Heart left ventricle (tissue), 13 donors: ENCODE results near the gene CARMIL3.
"Not testable (repeated sequence)": the region's sequence is repeated elsewhere in the genome, so short reads cannot be mapped to it uniquely, and the experiment has no call there.

Source experiments
- POLR2A ChIP-seq, 2 donors: fragments of 450-650 bp; IDR thresholded peaks; one replicate each; pipeline ENCODE4 v1.6.1; 2017; ENCODE audit warnings: antibody characterized with exemption in 2 of 2, mild to moderate bottlenecking in 2 of 2, moderate library complexity in 2 of 2
- TF ChIP-seq, protein P1 (sequence below), 12 donors: fragments of 200-600 bp; sonication (generic) in 4 of 12; IDR thresholded peaks; one replicate each; pipeline versions ENCODE4 v1.5.0 to v1.8.0; 2018 to 2022; ENCODE audit warnings: antibody characterized with exemption in 12 of 12, mild to moderate bottlenecking in 5 of 12
- donor health status: ischemic (EF 13 %, LVEDD 7.1; RV severe dilation, severe dysfunction).
- donor health status: DM: no; HTN: yes; CAD: no.
- donor health status: DM: no; HTN: no; CAD: no.
- donor health status: ischemic (EF 25% LVEDD 6.9; RV normal size, moderate dysfunction).
- donor health status: ischemic (EF 25% LVEDD 5.7; RV mildly dilated, moderate dysfunction).
- donor health status: ischemic (EF 35%, LVEDD 5.7; RV mildly dilated, moderate dysfunction).
- donor health status: nonischemic (EF 11% LVEDD 7.7; RV severe dilation, severe dysfunction).
- donor health status: DM: yes; HTN: yes; CAD: no.
- donor health status: PGD.
- donor health status: ischemic (EF 29% LVEDD 5.4; RV normal size, mild dysfunction).
- donor health status: nonischemic (EF 23%, LVEDD 6.1; RV moderate dilation, normal function).

DNA sequence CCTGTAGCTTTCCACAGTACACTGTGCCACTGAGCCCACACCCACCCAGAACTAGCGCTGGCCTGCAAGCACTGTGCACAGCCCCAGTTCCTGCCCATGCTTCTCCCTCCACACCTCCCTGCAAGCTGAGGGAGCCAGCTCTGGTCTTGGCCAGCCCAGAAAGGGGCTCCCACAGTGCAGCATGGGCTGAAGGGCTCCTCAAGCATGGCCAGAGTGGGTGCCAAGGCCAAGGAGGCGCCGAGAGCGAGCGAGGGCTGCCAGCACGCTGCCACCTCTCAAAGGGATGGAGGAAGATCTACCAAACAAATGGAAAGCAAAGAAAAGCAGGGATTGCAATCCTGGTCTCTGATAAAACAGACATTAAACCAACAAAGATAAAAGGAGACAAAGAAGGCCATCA lies 36.1 kb upstream of the CARMIL3 start:
- TF ChIP-seq, protein P1, sequence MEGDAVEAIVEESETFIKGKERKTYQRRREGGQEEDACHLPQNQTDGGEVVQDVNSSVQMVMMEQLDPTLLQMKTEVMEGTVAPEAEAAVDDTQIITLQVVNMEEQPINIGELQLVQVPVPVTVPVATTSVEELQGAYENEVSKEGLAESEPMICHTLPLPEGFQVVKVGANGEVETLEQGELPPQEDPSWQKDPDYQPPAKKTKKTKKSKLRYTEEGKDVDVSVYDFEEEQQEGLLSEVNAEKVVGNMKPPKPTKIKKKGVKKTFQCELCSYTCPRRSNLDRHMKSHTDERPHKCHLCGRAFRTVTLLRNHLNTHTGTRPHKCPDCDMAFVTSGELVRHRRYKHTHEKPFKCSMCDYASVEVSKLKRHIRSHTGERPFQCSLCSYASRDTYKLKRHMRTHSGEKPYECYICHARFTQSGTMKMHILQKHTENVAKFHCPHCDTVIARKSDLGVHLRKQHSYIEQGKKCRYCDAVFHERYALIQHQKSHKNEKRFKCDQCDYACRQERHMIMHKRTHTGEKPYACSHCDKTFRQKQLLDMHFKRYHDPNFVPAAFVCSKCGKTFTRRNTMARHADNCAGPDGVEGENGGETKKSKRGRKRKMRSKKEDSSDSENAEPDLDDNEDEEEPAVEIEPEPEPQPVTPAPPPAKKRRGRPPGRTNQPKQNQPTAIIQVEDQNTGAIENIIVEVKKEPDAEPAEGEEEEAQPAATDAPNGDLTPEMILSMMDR (IDR thresholded peaks at IDR 0.05): not testable (repeated sequence)
- not testable (repeated sequence) for TF ChIP-seq POLR2A (IDR thresholded peaks at IDR 0.05)
